SKM-1 treated with dmso at 0.1 percent for 144 hours (cell line): ENCODE results near the gene LIMD2.
A peak's percentile ranks its signal among the peaks of the same experiment; 100 is the strongest.

Experiments used
- DNase-seq: peaks from one replicate; lab custom pipeline; 2025; ENCODE audit not compliant: unreplicated experiment; lab: John Stamatoyannopoulos, UW

Gene LIMD2

GRCh38 chr17:63685041-63685440 lies 14.9 kb downstream of the LIMD2 start:
- no peak for DNase-seq

GRCh38 chr17:63682981-63683380 lies 16.9 kb downstream of the LIMD2 start:
- no peak for DNase-seq

- peak; percentile 70 for DNase-seq
Observed at GRCh38 chr17:63682441-63682840, 17.5 kb downstream of the LIMD2 start.

- no peak for DNase-seq
Observed at GRCh38 chr17:63681530-63681929, 18.4 kb downstream of the LIMD2 start.

DNA sequence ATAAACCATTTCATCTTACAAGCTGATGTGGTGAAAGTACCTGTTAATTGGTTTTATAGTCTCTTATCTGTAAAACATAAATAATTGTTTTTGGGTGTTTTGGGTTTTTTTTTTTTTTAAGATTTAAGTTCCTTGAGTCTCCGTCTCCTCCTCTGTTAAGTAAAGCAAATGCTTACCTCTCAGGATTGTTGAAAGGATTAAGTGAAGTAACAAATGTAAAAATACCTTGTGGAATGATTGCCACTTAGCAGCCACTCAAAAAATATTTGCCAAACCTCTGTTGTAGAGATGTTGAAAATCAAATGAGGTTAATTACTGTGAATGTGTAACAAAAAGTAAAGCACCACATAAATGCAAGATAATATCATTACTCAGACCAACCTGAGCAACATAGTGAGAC lies 19.2 kb downstream of the LIMD2 start:
- DNase-seq: no peak

- no peak for DNase-seq
Observed at GRCh38 chr17:63679214-63679613, 20.7 kb downstream of the LIMD2 start.

DNA sequence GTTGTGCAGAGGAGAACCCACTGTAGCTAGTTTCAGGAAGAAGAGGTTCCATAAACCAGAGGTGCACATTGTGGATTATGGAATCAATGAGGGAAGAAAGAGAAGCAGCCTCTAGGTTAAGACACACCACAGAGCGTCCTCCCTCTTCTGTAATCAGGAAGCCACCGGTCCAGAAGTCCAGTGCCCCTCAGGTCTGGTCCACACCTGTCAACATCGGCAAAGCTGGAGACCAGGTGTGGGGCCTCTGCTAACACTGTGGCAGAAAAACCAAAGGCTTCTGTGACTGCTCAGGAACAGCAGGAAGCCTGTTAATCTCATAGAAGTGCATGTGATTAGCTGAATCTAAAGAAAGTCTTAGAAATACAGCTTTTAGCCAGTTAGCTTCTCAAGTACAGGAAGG lies 23.3 kb downstream of the LIMD2 start:
- DNase-seq: no peak

DNA sequence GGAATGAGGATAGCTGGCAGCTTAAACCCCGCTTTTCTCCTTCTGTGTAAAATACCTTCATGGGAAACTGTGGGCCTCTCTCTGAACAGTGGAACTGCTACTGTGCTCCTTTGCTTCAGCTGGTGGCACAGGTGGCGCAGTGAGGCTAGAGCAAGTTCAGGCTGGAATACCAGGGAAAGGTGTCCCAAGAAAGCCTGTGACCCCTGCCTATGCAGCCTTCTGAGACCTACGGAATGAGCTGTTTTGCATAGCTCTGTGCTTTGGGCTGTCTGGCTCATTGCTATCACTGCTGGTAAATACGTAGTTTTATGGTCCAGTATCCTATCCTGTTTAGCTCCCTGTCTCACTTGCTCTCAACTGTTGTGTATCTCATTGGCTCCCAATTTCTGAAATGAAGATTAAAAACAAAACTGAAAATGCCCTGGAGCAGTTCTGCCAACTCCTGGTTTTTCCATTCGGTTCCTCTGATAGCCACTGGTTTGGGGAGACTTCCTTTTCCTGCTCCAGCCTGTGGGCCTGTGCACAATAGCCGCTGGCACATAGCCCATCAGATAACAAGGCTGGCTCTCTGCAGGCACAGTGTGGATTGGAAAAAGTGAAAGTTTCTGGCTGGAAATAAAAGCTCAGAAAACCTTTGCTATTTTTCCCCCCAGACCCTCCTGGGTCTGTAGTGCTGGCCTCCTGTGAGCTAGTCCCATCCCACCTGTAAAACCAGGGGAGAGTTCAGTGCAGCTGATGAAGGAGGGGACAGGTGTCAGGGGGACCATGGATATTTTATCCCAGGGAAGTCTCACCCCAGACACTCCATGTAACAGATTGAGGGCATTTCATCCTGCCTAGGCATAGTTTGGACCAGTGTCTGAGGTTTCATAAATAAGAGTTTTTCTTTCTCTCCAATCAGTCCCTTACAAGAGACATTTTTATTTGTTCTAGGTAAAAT lies 24.0 kb downstream of the LIMD2 start:
- DNase-seq: peak; percentile 1

GRCh38 chr17:63675231-63675606 lies 24.7 kb downstream of the LIMD2 start:
- no peak for DNase-seq

DNA sequence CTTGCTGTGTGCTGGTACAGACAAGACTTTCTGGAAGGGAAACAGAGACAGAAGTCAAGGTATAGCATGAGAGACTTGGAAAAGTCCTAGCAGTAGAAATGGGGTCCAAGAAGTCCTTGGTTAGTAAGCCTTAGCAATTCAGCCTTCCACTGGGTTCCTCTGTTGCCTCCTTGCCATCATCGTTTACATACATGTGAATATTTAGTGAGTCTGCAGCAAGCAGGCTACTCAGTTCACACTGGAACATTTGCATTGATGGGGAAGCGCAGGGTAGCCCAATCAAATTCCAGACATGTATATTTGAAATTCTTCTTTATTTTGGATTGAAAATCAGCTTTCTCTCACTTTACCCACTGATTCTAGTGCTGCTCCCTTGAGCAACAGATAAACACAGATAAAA lies 27.1 kb downstream of the LIMD2 start:
- DNase-seq: no peak

- DNase-seq: peak; percentile 98
Observed at GRCh38 chr17:63665527-63666214, 34.3 kb downstream of the LIMD2 start.

DNA sequence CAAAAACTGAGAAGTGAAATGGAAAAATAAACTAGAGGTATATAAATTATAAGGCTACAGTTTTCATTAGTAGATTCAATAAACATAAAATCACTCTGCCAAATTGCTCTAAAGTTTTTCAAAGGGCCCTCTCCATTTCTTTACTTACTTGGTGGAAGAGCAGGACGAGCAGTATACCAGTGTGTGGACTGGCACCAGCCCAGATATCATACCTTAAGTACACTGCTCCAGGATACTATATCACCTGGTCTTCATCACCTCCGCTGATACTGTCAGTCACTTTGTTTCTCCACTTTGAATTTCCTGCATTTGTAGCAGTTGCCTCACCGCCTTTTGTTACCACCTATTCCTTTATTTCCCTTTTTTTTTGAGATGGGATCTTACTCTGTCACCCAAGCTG lies 40.1 kb downstream of the LIMD2 start:
- DNase-seq: no peak

GRCh38 chr17:63658366-63658765 lies 41.6 kb downstream of the LIMD2 start:
- DNase-seq: no peak

GRCh38 chr17:63657786-63658185 lies 42.1 kb downstream of the LIMD2 start:
- DNase-seq: no peak

DNA sequence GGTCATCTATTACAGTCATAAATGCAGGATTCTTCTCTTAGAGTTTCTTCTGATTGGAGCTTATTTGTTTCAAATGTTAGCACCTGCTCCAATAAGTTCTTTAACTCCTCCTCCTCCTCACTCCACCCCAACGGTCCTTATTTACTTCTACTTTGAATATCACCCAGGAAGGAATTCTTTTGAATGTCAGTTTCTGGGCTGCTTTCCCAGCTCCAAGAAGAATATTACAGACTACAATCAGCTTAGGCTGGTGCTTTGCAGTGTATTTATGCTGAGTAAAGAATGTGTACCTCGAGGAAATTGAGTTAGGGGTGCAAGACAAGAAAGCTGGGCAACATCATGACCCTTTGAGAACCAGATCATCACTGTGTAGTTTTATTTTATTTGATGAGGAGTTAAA lies 46.9 kb downstream of the LIMD2 start:
- no peak for DNase-seq

DNA sequence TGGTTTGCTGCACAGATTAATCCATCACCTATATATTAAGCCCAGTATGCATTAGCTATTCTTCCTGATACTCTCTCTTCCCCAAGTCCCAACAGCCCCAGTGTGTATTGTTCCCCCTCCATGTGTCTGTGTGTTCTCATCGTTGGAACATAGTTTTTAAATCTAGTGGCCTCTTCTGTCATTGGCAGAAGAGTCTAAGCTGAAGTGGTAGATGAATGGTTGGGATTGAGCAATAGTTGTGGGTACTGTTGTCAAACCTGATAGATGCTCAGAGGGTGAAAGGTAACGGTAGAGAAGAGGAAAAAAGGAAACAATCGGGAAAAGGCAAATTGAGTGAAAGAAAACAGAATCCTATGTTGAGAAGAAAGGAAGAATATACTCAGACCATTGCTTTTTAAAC lies 47.8 kb downstream of the LIMD2 start:
- DNase-seq: peak; percentile 11

- DNase-seq: peak; percentile 46
Observed at GRCh38 chr17:63649813-63650212, 50.1 kb downstream of the LIMD2 start.

DNA sequence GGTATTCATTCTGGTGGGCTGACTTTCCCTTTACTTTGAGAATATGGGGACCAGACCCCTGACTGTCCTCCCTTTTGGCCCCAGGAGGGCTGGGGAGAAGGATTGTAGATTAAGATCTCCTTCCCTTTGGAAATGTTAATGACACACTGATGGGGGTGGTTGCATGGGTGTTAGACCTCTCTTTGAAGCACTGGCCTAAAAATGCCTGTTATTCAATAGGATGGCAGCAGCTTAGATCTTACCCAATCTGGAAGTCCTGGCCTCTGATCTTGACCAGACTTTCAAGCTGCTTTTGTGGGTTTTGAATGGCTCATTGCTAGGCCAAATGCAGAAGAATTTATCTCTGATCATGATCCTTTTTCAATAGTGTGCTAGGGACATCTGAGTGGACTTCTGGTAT lies 52.0 kb downstream of the LIMD2 start:
- no peak for DNase-seq

DNA sequence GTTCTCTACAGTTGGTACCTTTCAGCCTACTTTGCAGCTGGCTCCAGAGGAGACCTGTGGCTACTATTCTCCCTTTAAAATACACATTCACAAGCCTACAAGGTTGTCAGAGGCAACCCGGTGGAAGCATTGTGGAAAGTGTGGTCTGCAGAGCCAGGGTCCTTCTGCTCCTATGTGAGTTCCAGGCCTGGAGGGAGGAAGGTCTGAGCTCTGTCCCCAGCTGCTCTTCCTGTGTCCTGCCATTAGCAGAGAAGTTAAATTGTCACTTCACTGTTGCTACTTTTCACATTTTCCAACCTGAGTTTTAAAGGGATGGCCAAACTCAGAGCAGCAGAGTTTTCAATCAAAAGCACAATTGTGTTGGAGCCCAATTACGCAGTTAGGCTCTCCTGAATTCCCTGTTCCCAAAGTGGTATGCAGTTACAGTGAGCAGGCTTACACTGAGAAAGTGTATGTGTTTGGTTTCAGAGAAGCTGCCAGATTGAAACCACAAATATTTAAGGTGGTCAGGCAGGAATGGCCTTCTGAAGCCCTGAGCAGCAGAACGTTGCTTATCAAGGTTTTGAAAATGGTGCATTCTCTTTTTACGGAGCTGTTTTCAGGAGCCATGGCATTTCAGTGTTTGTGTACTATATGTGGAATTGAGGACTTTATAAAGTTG lies 52.7 kb downstream of the LIMD2 start:
- no peak for DNase-seq

- peak; percentile 57 for DNase-seq
Observed at GRCh38 chr17:63646488-63646806, 53.5 kb downstream of the LIMD2 start.
